Measurements from ENCODE around the gene PDE8A.
A peak's percentile ranks its signal among the peaks of the same experiment; 100 is the strongest.
"Not testable (repeated sequence)": the region's sequence is repeated elsewhere in the genome, so short reads cannot be mapped to it uniquely, and the experiment has no call there.

PDE8A gene

DNA sequence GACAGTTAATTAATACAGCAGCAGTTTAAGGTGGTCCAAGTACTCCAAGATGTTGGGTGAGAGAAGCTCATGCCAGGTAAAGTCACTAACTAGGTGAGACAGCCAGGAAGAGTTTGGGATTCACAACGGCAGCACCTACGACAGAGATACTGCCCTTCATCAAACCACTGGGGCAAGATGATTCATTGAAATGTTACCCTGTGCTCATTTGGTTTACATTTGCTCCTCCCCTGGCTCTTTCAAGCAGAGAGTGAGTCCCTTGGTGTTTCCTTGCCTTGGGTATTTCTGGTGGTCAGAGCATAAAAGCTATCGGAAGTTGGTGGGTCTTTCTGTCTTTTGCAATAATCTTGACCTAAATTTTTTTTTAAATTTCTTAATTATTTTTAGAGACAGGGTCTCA, 19.9 kb upstream of the PDE8A start:
- DNase-seq (ENCODE audit: low read depth) = peak; percentile 44

GRCh38 chr15:84962955-84963354, 18.7 kb upstream of the PDE8A start:
- no peak for DNase-seq (ENCODE audit: low read depth)

DNA sequence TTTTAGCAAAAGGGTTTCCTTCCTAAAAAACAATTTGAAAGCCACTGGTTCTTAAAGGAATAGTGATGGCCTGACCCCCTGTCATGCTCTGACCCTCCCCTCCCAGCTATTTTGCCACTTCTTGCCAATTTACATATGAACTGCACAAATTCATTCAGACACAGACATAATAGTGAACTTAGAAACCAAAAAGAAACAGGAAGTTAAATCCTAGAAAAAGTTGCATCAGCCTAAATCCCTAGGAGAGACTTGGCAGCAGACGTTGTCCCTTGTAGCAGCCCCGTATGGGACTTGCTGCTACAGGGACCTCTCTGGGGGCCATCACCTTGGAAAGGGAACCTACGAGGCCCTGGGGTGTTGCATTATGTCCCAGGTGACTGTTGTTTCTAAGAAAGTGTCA, 14.3 kb upstream of the PDE8A start:
- no peak for DNase-seq (ENCODE audit: low read depth)

GRCh38 chr15:84968301-84968700, 13.4 kb upstream of the PDE8A start:
- no peak for DNase-seq (ENCODE audit: low read depth)

DNA sequence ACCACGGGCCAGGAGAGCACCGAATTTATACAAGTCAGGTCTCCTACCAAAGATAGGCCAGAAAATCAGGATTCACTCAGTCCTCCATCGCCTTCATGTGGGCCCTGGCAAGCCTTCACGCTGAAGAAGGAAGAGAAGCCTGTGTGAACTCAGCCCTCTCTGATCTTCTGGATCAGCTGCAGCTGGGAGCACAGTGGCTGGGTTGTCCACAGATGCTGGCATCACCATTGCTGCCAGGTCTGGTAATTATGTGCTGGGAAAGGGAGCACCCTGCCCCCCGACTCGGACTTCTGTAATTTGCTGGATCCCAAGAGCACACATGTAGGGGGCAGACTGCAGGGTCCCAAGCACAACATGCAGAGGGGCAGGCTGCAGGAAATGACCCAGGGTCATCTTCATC, 12.4 kb upstream of the PDE8A start:
- DNase-seq (ENCODE audit: low read depth) = no peak

GRCh38 chr15:84970843-84971242, 10.8 kb upstream of the PDE8A start:
- DNase-seq (ENCODE audit: low read depth) = no peak

GRCh38 chr15:84973492-84974460, 7.9 kb upstream of the PDE8A start:
- peak; percentile 41 for DNase-seq (ENCODE audit: low read depth)

DNA sequence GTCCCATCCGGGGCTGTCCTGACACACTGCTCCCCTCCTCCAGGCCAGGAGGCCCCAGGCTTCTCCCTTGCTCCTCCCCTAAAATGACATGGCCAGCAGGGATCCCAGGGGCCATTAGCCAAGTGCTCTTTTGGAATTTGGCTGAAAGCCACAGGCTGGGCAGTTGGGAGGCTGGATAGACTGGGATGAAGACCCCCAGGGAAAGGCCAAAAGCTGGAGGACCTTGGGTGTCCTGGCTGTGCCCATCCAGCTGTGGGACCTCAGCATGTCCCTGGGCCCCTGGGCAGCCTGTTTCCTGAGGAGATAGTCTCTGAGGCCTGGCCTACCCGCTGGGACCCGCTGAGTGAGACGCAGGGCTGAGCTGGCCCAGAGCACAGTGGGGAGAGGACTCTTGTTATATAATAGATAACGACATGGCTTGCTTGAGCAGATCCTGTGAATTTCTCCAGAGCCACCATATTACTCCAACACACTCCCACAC, 5.7 kb upstream of the PDE8A start:
- DNase-seq (ENCODE audit: low read depth) = no peak

DNA sequence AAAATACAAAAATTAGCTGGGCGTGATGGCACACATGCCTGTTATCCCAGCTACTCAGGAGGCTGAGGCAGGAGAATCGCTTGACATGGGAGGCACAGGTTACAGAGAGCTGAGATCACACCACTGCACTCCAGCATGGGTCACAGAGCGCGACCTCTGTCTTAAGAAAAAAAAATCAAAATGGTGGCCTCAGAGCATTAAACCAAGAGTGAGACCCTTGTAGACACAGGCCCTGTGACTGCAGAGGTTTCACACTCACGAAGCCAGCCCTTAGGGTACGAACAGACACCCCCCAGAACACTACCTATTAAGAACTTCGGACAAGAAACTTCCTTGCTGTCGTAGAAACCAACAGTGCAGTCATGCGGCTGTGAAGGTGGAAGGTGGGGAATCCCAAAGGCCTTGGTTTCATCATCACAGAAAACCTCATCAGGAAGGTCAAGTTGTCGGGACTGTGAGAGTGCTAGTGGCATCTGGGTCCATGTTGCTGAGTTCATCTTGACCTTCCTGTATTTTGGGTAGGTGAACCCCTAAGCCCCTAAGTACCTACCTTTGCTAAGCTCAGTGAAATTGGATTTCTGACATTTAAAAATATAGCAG, 4.8 kb upstream of the PDE8A start:
- no peak for DNase-seq (ENCODE audit: low read depth)

DNA sequence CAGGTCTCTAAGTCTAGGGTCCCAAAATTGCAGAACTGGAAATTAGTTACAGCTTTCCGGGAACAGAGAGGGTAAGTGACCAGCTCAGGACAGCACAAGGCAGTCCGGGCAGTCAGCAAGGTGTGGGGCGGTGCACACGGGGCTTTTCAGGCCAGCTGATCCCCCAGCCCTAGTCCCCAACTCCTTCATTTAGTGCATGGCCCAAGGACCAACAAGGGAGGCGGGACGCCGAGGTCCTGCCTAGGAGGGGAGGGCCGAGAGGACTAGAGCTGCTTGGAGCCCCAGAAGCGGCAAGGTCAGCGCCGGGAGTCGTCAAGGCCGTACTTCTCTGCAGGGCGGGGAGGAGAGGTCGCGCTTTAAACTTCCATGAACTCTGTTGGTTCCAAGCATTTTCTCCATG, 2.0 kb upstream of the PDE8A start:
- no peak for DNase-seq (ENCODE audit: low read depth)

DNA sequence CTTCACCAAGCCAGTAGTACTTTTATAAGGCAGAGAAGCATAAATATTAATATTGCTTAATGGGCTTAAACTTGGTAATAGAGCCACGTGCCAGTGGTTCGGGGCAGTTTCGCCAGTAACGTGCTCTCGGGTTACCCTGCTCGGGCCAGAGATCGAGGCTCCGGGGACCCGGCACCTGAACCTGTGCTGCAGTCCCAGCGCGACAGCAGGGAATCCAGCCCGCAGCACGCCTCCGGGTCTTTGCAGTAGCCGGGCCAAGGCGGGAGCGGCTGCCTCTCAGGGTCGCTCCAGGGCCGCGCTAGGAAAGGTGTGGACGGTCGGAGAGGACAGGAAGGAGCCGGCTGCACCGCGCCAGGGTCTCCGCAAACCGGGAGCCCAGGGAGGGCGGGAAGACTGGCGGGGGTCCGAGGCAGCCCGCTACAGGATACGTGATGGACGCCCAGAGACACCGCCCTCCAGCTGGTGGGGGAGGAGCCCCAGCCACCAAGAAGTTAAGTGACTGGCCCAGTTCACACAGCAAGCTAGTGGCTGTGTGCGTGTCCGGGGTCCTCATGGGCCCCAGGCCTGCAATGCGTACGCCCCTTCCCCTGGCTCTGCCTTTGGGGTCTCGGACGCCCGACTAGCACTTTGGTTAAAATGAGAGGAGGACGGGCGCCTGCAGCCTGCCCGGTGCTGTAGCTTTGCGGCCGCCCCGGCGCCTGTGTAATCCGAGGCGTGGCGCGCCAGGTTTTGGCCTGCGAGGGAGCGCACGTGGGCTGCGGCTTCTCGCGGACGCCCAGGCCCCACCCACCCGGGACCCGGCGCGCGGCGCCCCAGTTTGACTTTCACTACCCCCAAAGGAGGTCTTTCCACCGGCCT, 1.2 kb upstream of the PDE8A start:
- DNase-seq (ENCODE audit: low read depth) = peak; percentile 87

- peak; percentile 96 for DNase-seq (ENCODE audit: low read depth)
Observed at GRCh38 chr15:84981054-84981710, 474 bp upstream of the PDE8A start.

DNA sequence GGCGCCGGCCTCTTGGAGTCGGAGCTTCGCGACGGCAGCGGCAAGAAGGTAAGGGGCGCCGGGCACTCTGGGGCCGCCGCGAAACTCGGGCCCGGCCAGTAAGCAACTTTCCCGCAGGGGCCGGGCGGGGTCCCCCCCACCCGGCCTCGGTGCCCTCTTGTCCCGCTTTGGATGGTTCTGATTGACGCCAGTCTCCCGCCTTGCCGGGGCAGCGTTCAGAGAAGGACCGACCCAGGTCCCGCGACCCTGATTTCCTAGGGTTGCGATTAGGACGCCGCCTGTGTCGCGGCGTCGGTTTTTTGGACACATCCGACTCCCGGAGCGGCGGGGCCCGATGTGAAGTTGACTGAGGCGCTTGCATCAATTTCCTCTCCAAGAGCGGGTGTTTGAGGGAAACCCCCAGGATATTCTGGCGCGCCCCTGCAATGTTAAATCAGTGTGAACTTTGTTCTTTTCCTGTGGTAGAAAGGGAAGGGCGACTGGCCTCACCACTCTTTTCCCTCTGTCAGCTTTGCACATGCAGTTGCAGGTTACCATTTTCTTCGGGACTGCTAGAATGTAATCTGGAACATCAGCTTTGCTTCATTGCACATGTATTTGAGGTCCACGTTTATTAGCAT, 755 bp downstream of the PDE8A start:
- peak; percentile 45 for DNase-seq (ENCODE audit: low read depth)

DNA sequence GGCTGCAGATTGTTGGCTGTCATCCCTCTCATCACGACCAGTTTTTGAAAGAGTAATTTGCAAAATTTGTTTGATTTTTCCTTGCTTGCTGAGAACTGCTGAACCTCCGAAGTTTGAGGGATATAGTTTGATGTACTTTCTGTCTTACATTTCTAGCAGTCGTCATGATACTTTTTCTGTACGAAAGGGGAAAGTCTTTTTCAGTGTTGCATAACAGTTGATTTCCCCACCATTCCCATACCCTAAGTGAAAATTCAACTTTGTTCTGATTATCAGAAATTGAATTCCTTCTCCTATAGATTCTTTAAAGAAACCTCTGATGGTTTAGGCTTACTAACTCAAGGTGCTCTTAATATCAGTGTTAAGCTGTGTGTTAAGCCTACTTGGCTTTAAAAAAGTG, 1.6 kb downstream of the PDE8A start:
- DNase-seq (ENCODE audit: low read depth) = no peak

- DNase-seq (ENCODE audit: low read depth) = no peak
Observed at GRCh38 chr15:84983711-84984110, 2.1 kb downstream of the PDE8A start.

DNA sequence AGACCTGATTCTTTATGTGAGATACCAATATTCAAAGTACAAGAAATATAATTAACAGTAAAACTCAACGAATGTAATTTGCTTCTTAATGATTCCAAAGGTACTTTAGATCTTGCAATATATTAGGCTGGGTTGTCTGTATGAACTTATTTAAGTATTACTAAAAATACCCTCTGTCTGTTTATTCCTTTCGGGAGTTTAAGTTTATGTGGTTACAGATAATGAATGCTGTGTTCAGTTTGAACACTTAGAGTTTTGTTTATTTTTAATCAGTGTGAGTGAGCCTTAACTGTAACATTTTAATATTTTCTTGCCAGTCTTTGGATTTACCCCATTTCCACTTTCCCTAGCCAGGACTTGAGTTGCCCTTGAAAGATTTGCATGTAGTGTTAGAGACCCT, 3.5 kb downstream of the PDE8A start:
- DNase-seq (ENCODE audit: low read depth) = no peak

- DNase-seq (ENCODE audit: low read depth) = not testable (repeated sequence)
Observed at GRCh38 chr15:84987351-84987750, 5.7 kb downstream of the PDE8A start.

GRCh38 chr15:84987949-84988624, 6.4 kb downstream of the PDE8A start:
- DNase-seq (ENCODE audit: low read depth) = no peak

DNA sequence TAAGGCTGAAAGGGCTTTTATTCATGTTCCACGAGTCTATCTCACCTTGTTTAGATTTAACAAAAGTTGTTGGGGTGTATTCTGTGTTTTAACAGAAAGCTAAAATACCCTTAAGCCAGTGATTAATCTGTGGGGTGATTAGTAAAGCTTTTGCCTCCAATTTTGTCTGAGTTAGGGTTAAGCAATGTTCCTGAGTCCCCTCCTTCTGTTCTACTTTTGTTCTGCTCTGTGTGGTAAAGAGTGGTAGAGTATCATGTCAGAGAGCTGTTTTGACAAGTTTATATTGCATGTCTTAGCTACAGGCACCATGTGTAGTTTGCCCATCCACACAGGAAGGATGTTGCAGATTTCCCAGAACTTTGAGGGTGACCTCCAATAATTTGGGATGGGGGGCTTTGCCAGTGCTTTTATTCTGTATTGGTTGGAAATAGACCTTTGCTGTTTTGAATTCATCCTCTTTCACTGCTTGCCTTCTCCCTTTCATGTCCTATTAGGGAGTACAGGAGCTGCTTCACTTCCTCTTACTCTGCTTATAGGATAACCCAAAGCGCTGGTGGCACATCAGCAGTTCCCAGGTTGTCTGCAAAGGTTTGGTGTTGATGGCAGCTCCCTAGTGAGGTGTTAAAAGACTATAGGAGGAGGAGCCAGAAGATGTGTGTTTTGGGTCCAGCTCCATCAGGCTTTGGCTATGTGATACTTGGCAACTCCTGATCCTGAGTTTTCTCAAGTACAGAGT, 7.4 kb downstream of the PDE8A start:
- no peak for DNase-seq (ENCODE audit: low read depth)

DNA sequence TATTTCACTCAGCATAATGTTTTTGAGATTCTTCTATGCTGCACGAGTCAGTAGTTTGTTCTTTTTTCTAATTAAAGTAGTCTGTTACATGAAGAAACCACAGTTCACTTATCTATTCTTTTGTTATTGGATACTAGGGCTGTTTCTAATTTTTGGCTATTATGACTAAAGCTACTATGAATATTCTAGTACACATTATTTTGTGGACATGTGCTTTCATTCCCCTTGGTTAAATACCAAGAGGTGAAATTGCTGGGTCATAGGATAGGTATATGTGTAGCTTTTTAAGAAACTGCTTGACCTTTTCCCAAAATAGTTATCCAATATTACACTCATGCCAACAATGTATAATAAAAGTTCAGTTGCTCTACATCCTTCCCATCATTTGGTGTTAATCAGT, 8.9 kb downstream of the PDE8A start:
- DNase-seq (ENCODE audit: low read depth) = no peak
